ENCODE measurements around the gene RECQL5. TPM values are rescaled to one million over a fixed set of nuclear protein-coding genes. Genes with fewer than 3 reads are reported as not detected.

The RECQL5 gene
- total RNA-seq, 6 experiments from 2014 or later: 13.5 to 24.8 (median 18.4) TPM

DNA sequence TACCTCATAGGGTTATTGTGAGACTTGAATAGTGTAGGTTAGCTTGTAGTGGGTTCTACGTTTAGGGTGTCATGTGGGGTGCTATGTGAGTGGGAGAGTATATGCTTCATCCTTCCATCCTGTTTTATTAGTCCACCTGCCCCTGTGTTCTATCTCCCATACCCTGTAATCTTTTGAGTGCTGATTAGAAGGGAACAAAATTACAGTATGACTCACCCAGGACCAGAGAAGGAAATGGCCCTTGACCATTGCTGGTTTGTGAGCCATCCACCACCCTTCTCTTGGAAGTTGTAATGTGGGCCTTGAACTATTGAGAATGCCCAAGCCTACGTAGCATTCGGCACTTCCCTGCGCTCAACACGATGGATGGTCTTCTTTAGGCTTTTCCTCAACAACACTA is 17.3 kb upstream of the RECQL5 start:
- H3K4me1 ChIP-seq: peaks cover 0 to 8% (median 0%) of the 10 kb centered on the region in 4 donors
- ATAC-seq: peak in 1 of 4 donors; percentile 41

DNA sequence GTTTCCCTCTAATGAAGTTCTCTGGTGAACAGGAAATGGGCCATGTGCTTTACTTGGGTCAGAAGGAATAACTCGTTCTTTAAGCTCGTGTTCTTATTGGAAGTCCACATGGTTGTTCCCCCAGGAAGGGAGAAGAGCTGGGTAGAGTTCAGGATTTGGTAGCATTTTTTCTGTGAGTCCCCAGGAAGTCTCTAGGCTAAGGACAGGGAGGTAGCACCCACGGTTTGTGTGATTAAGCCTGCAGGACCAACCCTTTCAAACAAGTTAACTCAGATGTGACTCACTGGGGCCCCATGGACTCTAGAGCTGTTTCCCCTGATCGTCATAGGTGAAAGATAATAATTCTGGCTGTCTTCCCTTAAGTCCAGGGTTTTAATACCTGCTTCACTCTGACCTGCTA is 16.6 kb upstream of the RECQL5 start:
- peak in 1 of 4 donors; percentile 54 for ATAC-seq
- Histone ChIP-seq H3K36me3 (peaks cover 0 to 6% (median under 1%) of the 10 kb centered on the region in 4 donors), H3K27ac (no peak overlapping the region), H3K9me3 (no peaks in the 10 kb centered on the region), H3K4me1 (peaks cover 0 to 8% (median 0%) of the 10 kb centered on the region in 4 donors), H3K4me3 (no peak overlapping the region), H3K27me3 (no peaks in the 10 kb centered on the region)
- DNase-seq: no peak
- TF ChIP-seq POLR2A (IDR thresholded peaks at IDR 0.05): no peak
- TF ChIP-seq, protein P1, sequence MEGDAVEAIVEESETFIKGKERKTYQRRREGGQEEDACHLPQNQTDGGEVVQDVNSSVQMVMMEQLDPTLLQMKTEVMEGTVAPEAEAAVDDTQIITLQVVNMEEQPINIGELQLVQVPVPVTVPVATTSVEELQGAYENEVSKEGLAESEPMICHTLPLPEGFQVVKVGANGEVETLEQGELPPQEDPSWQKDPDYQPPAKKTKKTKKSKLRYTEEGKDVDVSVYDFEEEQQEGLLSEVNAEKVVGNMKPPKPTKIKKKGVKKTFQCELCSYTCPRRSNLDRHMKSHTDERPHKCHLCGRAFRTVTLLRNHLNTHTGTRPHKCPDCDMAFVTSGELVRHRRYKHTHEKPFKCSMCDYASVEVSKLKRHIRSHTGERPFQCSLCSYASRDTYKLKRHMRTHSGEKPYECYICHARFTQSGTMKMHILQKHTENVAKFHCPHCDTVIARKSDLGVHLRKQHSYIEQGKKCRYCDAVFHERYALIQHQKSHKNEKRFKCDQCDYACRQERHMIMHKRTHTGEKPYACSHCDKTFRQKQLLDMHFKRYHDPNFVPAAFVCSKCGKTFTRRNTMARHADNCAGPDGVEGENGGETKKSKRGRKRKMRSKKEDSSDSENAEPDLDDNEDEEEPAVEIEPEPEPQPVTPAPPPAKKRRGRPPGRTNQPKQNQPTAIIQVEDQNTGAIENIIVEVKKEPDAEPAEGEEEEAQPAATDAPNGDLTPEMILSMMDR (IDR thresholded peaks at IDR 0.05): no peak
- intact Hi-C loops (cut with DNase I): no loop called here
- WGBS (ENCODE audit: insufficient coverage, low coverage, low lambda C conversion rate, missing lambda C conversion rate): 84% methylated on average over 4 of the region's 4 CpGs

More for the DNA sequence above, 17.3 kb upstream of the RECQL5 start:
- intact Hi-C loops (cut with DNase I): no loop called here
- no peak overlapping the region for H3K4me3 ChIP-seq
- no peak for TF ChIP-seq POLR2A (IDR thresholded peaks at IDR 0.05)
- TF ChIP-seq, protein P1 (IDR thresholded peaks at IDR 0.05): no peak
- H3K27me3 ChIP-seq: no peaks in the 10 kb centered on the region
- peaks cover 0 to 6% (median 0%) of the 10 kb centered on the region in 4 donors for H3K36me3 ChIP-seq
- no peaks in the 10 kb centered on the region for H3K9me3 ChIP-seq
- WGBS (ENCODE audit: insufficient coverage, low coverage, low lambda C conversion rate, missing lambda C conversion rate): 97% methylated on average over 4 of the region's 5 CpGs
- no peak overlapping the region for H3K27ac ChIP-seq
- DNase-seq: no peak

DNA sequence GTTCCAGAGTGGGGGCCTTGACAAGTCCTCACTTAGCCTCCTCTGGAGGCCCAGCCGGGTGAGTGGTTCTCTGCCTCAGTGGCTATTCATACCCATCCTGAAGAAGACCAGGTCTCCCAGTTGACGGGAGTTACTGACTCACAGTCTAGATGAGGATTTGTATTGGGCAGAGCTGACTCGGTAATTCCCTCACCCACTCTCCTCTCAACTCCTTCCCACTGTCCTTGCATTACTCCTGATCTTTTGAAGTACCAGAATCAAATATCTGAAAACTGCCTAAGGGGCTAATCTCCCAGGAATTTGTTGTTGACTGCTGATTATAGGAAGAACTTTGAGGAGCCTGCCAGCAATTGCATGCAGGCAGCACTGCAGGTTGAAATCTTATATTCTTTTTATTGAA is 14.3 kb upstream of the RECQL5 start:
- H3K27ac ChIP-seq: no peak overlapping the region
- H3K4me1 ChIP-seq: peaks cover 0 to 8% (median 0%) of the 10 kb centered on the region in 4 donors
- H3K36me3 ChIP-seq: peaks cover 0 to 6% (median 2%) of the 10 kb centered on the region in 4 donors
- no peaks in the 10 kb centered on the region for H3K27me3 ChIP-seq
- no peak overlapping the region for H3K4me3 ChIP-seq
- peak in 1 of 3 donors; percentile 2 for DNase-seq
- TF ChIP-seq POLR2A (IDR thresholded peaks at IDR 0.05): no peak
- TF ChIP-seq, protein P1 (IDR thresholded peaks at IDR 0.05): no peak
- intact Hi-C loops (cut with DNase I): no loop called here
- ATAC-seq: no peak
- WGBS (ENCODE audit: insufficient coverage, low coverage, low lambda C conversion rate, missing lambda C conversion rate): no CpG with 5 or more reads among the region's 3 CpGs
- no peaks in the 10 kb centered on the region for H3K9me3 ChIP-seq

DNA sequence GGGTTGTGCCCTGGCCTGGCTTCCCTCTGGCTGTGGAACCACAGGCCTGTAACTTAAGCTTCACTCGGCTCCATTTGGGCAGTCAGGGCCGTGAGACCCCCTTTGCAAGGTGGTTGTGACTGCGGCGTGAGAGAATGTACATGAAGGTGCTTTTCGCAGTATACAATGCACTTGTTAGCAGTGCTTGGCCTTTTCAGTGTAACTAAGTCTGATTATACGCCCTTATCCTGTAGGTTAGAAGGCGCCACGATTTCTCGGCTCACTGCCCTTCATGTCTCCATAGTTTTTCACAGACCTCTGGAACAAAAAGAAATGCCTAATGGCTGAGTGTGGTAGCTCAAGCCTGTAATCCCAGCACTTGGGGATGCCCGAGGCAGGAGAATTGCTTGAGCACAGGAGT is 13.5 kb upstream of the RECQL5 start:
- 94% methylated on average over 5 of the region's 10 CpGs for WGBS (ENCODE audit: insufficient coverage, low coverage, low lambda C conversion rate, missing lambda C conversion rate)
- H3K36me3 ChIP-seq: peaks cover 0 to 6% (median 2%) of the 10 kb centered on the region in 4 donors
- H3K4me3 ChIP-seq: no peak overlapping the region
- DNase-seq (peak in 1 of 3 donors; percentile 1), ATAC-seq (no peak)
- no peaks in the 10 kb centered on the region for H3K27me3 ChIP-seq
- intact Hi-C loops (cut with DNase I): no loop called here
- TF ChIP-seq POLR2A (IDR thresholded peaks at IDR 0.05): no peak
- TF ChIP-seq, protein P1 (IDR thresholded peaks at IDR 0.05): no peak
- no peaks in the 10 kb centered on the region for H3K9me3 ChIP-seq
- H3K27ac ChIP-seq: no peak overlapping the region
- peaks cover 0 to 8% (median 0%) of the 10 kb centered on the region in 4 donors for H3K4me1 ChIP-seq
